Breast epithelium (tissue), 3 donors: Measurements from ENCODE around the gene TRPC1.

Experiments
- CTCF ChIP-seq, 3 donors: fragments of 450-650 bp; IDR thresholded peaks; one replicate each; pipeline ENCODE4 v1.5.1; 2016 to 2017; ENCODE audit warnings: antibody characterized with exemption in 3 of 3, mild to moderate bottlenecking in 3 of 3, moderate library complexity in 3 of 3
- POLR2A ChIP-seq: fragments of 450-650 bp; IDR thresholded peaks from one replicate; pipeline ENCODE4 v1.6.1; 2016; ENCODE audit warnings: antibody characterized with exemption, mild to moderate bottlenecking, moderate library complexity
- POLR2AphosphoS5 ChIP-seq, 3 donors: sonication (generic); formaldehyde crosslinking; IDR thresholded peaks; one replicate each; pipeline ENCODE4 v1.6.1; 2017; ENCODE audit warnings: antibody characterized with exemption in 3 of 3

- peak; percentile 33 to 75 (median 55) for TF ChIP-seq CTCF (IDR thresholded peaks at IDR 0.05)
- TF ChIP-seq POLR2AphosphoS5 (IDR thresholded peaks at IDR 0.05) = no peak
- TF ChIP-seq POLR2A = no peak
Measured at GRCh38 chr3:142828703-142829305, 105.0 kb downstream of the TRPC1 start.
